Activated CD8-positive, alpha-beta T cell treated with anti-CD3 and anti-CD28 coated beads, Interleukin-2, amount 10 ng/mL, durations not matched to agents 7 days and 5 days (primary cell): Measurements from ENCODE around the gene TMEM9. TPM values are rescaled to one million over a fixed set of nuclear protein-coding genes. Genes with fewer than 3 reads are reported as not detected.

Experiments used
- ATAC-seq: fragments of 150-1000 bp; cut with Tn5 transposase; one replicate; pipeline ENCODE4 v1.10.0; 2021; ENCODE audit warnings: moderate library complexity
- CTCF ChIA-PET: fragments of 350-600 bp; sonication (Branson Sonifier 250); formaldehyde crosslinking; loops from one replicate; lab custom pipeline; 2021; ENCODE audit warnings: antibody characterized with exemption; lab: Charles Lee
- POLR2A ChIA-PET: fragments of 350-600 bp; sonication (Branson Sonifier 250); formaldehyde crosslinking; loops from one replicate; lab custom pipeline; 2021; ENCODE audit warnings: antibody characterized with exemption; lab: Charles Lee
- DNase-seq: peaks from one replicate; pipeline ENCODE4 v3.0.0-alpha.2; 2020
- H3K27ac Mint-ChIP-seq: one replicate; pipeline ENCODE4 v1.8.0; 2021; ENCODE audit warnings: mild to moderate bottlenecking, mixed read lengths
- H3K27me3 Mint-ChIP-seq: one replicate; pipeline ENCODE4 v1.8.0; 2021; ENCODE audit warnings: low read depth, mixed read lengths
- H3K36me3 Mint-ChIP-seq: one replicate; pipeline ENCODE4 v1.8.0; 2021; ENCODE audit warnings: low read depth, mixed read lengths
- H3K4me1 Mint-ChIP-seq: one replicate; pipeline ENCODE4 v1.8.0; 2021; ENCODE audit warnings: low read depth, mixed read lengths
- H3K4me3 Mint-ChIP-seq: one replicate; pipeline ENCODE4 v1.8.0; 2021; ENCODE audit warnings: mild to moderate bottlenecking, mixed read lengths
- H3K9me3 Mint-ChIP-seq: one replicate; pipeline ENCODE4 v1.8.0; 2022; ENCODE audit warnings: mixed read lengths; ENCODE audit not compliant: insufficient read depth
- total RNA-seq, 2 experiments: library from RNA; stranded (reverse); gene quantifications; one replicate each; pipeline ENCODE4 v1.2.3, GENCODE V29; 2021

Gene TMEM9
- total RNA-seq, 2 experiments from 2014 or later = 13.6 to 18.9 TPM

- Mint-ChIP-seq H3K27me3 (no peaks in the 10 kb centered on the region), H3K27ac (no peak overlapping the region), H3K36me3 (peaks cover 2% of the 10 kb centered on the region), H3K9me3 (no peaks in the 10 kb centered on the region), H3K4me3 (no peak overlapping the region), H3K4me1 (no peaks in the 10 kb centered on the region)
- ATAC-seq (no peak), DNase-seq (no peak)
- CTCF ChIA-PET = interaction anchor here (1.2 to 1.5 kb wide), 2 partner anchors 15 to 25 kb away, joined by 4 to 5 read pairs; no protein-coding TSS in a partner anchor
- POLR2A ChIA-PET = no interaction called here
Observed at GRCh38 chr1:201143726-201144635, 10.3 kb downstream of the TMEM9 start.

DNA sequence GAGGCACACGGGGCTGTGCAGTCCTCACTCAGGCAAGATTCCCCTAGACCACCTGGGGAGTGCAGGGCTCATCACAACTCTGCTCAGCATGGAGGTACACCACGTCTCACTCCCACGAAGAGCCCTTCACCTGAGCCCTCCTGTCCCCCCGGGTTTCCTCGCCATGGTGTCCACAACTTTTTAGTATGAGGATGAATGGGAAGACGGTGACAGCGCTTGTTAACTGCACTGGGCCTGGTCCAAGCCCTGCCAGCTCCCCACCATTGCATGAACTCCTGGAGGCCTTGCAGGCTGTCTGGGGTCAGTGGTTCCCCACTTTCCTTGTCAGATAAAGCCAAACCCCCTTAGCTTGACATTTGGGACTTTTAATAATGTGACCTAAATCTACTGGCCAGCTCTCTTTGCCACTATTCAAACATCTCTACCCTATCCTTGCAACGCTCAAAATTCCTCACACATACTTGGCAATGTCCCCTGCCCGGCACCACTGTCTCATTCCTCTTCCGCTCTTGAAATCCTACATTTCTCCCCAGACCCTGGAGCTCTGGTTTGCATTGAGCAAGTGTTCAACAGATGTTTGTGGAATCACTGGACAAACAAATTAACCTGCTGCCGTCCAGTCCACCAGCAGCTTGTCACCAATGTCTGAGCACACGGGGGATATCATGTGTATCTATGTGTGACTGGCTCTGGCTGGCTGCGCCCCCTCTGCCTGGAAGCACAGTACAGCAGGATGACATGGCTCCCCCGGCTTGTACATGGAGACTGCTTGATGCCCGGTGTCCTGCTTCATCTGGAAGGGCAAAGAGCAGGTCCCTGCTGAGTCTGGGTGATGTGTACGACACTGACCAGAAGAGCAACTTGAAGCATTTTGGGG is 11.2 kb downstream of the TMEM9 start:
- ChIA-PET POLR2A (no interaction called here), CTCF (interaction anchor here (1.1 to 1.2 kb wide), 2 partner anchors 24 to 172 kb away, joined by 3 to 5 read pairs; no protein-coding TSS in a partner anchor)
- H3K27me3 Mint-ChIP-seq = no peaks in the 10 kb centered on the region
- H3K36me3 Mint-ChIP-seq = peaks cover 2% of the 10 kb centered on the region
- no peak overlapping the region for H3K4me3 Mint-ChIP-seq
- no peak for ATAC-seq
- no peak for DNase-seq
- no peak overlapping the region for H3K27ac Mint-ChIP-seq
- H3K9me3 Mint-ChIP-seq = no peaks in the 10 kb centered on the region
- H3K4me1 Mint-ChIP-seq = no peaks in the 10 kb centered on the region

DNA sequence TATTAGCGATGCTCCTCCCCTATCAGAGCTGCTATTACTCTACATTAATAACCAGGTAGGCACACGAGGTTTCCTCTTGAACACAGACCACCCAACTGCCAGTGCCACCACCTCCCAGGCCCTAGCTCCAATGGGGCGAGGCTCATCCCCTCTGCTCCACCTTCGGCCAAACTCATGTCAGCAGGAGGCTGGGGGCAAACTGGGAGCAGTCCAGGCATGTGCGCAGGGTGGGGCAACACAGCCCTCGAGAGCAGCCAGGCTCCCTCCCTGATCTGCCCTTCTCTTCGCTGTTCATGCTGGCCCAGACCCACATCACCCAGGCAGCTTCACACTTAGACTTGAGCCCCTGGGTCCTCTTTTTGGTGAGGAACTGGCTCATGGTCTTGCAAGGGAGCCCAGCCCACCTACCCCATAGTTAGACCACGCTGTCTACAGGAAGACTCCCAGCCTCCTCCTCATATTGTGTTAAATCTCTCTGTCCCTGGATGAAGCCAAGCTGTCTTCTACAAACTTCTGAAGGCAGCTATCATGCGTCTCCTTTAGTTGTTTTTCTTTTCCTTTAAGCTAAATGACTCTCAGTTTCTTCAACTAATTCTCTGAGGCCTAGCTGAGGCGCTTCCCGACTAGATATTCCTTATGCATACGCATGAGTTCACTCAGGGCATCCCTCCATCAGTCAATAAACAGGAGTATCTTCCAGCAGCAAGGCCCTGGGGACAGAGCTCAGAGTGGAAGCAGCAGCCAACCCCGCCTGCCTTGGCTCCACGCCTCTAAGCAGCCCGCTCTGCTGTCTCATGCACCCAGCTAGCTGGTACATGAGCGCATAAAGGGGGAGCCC is 12.0 kb downstream of the TMEM9 start:
- DNase-seq = no peak
- no peaks in the 10 kb centered on the region for H3K4me1 Mint-ChIP-seq
- CTCF ChIA-PET = interaction anchor here (1.0 to 1.2 kb wide), 3 partner anchors 7 to 171 kb away, joined by 3 to 5 read pairs (median 3); no protein-coding TSS in a partner anchor
- ATAC-seq = no peak
- no peak overlapping the region for H3K27ac Mint-ChIP-seq
- POLR2A ChIA-PET = no interaction called here
- peaks cover 2% of the 10 kb centered on the region for H3K36me3 Mint-ChIP-seq
- no peaks in the 10 kb centered on the region for H3K27me3 Mint-ChIP-seq
- no peak overlapping the region for H3K4me3 Mint-ChIP-seq
- no peaks in the 10 kb centered on the region for H3K9me3 Mint-ChIP-seq

- POLR2A ChIA-PET = no interaction called here
- H3K27ac Mint-ChIP-seq = no peak overlapping the region
- DNase-seq (no peak), ATAC-seq (no peak)
- no peaks in the 10 kb centered on the region for H3K9me3 Mint-ChIP-seq
- no peak overlapping the region for H3K4me3 Mint-ChIP-seq
- H3K36me3 Mint-ChIP-seq = peaks cover 2% of the 10 kb centered on the region
- H3K4me1 Mint-ChIP-seq = no peaks in the 10 kb centered on the region
- no peaks in the 10 kb centered on the region for H3K27me3 Mint-ChIP-seq
- CTCF ChIA-PET = interaction anchor here (1.0 kb wide), 1 partner anchor 8 kb away, joined by 3 read pairs; no protein-coding TSS in a partner anchor
Observed at GRCh38 chr1:201141418-201141817, 12.9 kb downstream of the TMEM9 start.

- no peak for DNase-seq
Observed at GRCh38 chr1:201140941-201141260, 13.4 kb downstream of the TMEM9 start.

GRCh38 chr1:201140235-201140940 is 13.9 kb downstream of the TMEM9 start:
- POLR2A ChIA-PET = no interaction called here
- no peak overlapping the region for H3K27ac Mint-ChIP-seq
- peaks cover 2% of the 10 kb centered on the region for H3K36me3 Mint-ChIP-seq
- H3K4me1 Mint-ChIP-seq = no peaks in the 10 kb centered on the region
- DNase-seq (no peak), ATAC-seq (no peak)
- CTCF ChIA-PET = no interaction called here
- H3K4me3 Mint-ChIP-seq = no peak overlapping the region
- H3K9me3 Mint-ChIP-seq = no peaks in the 10 kb centered on the region
- H3K27me3 Mint-ChIP-seq = no peaks in the 10 kb centered on the region

More at GRCh38 chr1:201140941-201141260, 13.4 kb downstream of the TMEM9 start:
- Mint-ChIP-seq H3K4me3 (no peak overlapping the region), H3K4me1 (no peaks in the 10 kb centered on the region), H3K27me3 (no peaks in the 10 kb centered on the region), H3K27ac (no peak overlapping the region), H3K9me3 (no peaks in the 10 kb centered on the region), H3K36me3 (peaks cover 2% of the 10 kb centered on the region)
- no peak for ATAC-seq
- ChIA-PET CTCF (interaction anchor here (1.0 kb wide), 1 partner anchor 9 kb away, joined by 3 read pairs; no protein-coding TSS in a partner anchor), POLR2A (no interaction called here)

GRCh38 chr1:201139756-201140155 is 14.5 kb downstream of the TMEM9 start:
- CTCF ChIA-PET = no interaction called here
- no peak overlapping the region for H3K27ac Mint-ChIP-seq
- DNase-seq (no peak), ATAC-seq (no peak)
- no peaks in the 10 kb centered on the region for H3K27me3 Mint-ChIP-seq
- H3K4me1 Mint-ChIP-seq = no peaks in the 10 kb centered on the region
- no peaks in the 10 kb centered on the region for H3K9me3 Mint-ChIP-seq
- no peak overlapping the region for H3K4me3 Mint-ChIP-seq
- H3K36me3 Mint-ChIP-seq = peaks cover 2% of the 10 kb centered on the region
- POLR2A ChIA-PET = no interaction called here

- DNase-seq = no peak
- Mint-ChIP-seq H3K9me3 (no peaks in the 10 kb centered on the region), H3K4me1 (no peaks in the 10 kb centered on the region), H3K27ac (no peak overlapping the region), H3K36me3 (peaks cover 2% of the 10 kb centered on the region), H3K4me3 (no peak overlapping the region), H3K27me3 (no peaks in the 10 kb centered on the region)
- no peak for ATAC-seq
- ChIA-PET CTCF (no interaction called here), POLR2A (no interaction called here)
Observed at GRCh38 chr1:201139306-201139705, 15.0 kb downstream of the TMEM9 start.

- H3K4me3 Mint-ChIP-seq = no peak overlapping the region
- CTCF ChIA-PET = interaction anchor here (1.2 kb wide), 1 partner anchor 24 kb away, joined by 6 read pairs; no protein-coding TSS in a partner anchor
- H3K4me1 Mint-ChIP-seq = no peaks in the 10 kb centered on the region
- no peak for DNase-seq
- POLR2A ChIA-PET = no interaction called here
- no peaks in the 10 kb centered on the region for H3K9me3 Mint-ChIP-seq
- no peak for ATAC-seq
- no peaks in the 10 kb centered on the region for H3K27me3 Mint-ChIP-seq
- H3K27ac Mint-ChIP-seq = no peak overlapping the region
- H3K36me3 Mint-ChIP-seq = peaks cover 2% of the 10 kb centered on the region
Observed at GRCh38 chr1:201138311-201138840, 15.9 kb downstream of the TMEM9 start.

DNA sequence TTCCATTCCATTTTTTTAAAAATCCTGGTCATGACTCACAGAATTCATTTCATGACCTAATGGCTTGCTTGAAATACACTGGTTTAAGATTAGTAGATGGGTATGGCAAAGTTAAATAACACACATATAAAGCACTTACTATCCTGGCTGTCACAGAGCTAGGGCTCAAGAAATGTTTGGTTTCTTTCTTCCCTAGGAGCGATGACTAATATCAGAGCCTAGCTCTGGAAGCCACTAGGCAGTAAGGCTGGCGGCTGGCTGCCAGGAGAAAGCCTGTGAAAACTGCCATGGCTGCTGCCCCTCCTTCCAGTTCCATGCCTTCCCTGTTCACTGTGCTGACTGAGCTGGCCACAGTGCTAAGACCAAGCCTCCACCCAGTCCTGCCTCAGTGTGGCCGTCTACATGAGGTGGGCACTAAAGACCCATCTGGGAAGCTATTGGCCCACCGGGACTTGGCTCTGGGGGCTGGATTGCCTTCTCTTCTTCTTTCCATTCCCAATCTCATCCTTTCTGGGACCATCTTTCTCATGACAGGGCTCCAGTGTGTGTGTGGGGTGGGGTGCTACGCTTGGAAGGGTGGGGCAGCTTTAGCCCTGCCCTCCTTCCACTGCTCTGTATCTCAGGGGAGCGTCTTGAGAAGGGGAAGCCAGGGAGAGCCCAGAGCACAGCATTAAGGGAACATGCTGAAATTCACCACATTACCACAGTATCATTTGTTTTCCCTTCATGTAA is 16.5 kb downstream of the TMEM9 start:
- Mint-ChIP-seq H3K27ac (no peak overlapping the region), H3K4me1 (no peaks in the 10 kb centered on the region), H3K36me3 (no peaks in the 10 kb centered on the region), H3K27me3 (no peaks in the 10 kb centered on the region), H3K4me3 (no peak overlapping the region), H3K9me3 (no peaks in the 10 kb centered on the region)
- ATAC-seq (no peak), DNase-seq (no peak)
- CTCF ChIA-PET = interaction anchor here (1.2 kb wide), 1 partner anchor 23 kb away, joined by 6 read pairs; no protein-coding TSS in a partner anchor
- POLR2A ChIA-PET = no interaction called here
